Activated T-cell treated with anti-CD3 and anti-CD28 coated beads for 24 hours (primary cell): Measurements from ENCODE around the gene MTFMT.
"Not testable (repeated sequence)": the region's sequence is repeated elsewhere in the genome, so short reads cannot be mapped to it uniquely, and the experiment has no call there.

Source experiments
- DNase-seq: peaks from one replicate; pipeline ENCODE4 v3.0.0-alpha.2; 2020; ENCODE audit warnings: low read depth

Gene MTFMT

DNA sequence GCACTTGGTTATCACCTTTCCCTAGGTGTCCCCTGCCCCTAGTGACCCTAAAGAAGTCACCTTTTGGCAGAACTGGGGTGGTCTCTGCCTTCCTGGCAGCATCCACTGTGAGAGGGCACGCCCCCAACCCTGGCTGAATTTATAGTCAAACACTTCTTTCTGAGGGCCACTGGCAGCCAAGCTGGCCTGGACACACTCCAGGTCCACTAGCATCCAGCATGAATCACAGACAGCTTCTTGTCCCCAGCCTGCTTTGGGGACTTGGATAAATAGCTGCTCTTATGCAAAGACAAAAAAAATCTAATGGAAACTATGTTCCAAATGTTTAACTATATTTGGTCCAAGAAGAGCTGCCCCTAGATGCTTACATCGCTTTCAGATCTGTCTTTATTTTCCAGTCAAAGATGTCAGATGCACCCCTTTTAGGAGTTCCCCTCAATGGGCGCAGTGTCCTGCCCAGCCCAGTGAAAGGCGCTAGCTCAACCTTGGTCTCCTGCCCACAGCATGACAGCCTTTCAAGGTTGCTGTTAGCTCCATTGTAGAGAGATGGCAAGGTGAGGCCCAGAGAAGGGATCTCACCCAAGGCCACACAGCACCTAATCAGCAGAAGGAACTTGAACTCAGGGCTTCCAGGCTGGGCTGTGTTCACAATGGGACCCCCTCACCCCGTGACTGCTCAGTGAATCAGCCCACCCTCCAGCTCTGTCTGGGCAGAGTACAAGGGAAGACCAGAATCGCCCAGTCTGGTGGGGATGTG, 31.4 kb upstream of the MTFMT start:
- DNase-seq, result no peak

DNA sequence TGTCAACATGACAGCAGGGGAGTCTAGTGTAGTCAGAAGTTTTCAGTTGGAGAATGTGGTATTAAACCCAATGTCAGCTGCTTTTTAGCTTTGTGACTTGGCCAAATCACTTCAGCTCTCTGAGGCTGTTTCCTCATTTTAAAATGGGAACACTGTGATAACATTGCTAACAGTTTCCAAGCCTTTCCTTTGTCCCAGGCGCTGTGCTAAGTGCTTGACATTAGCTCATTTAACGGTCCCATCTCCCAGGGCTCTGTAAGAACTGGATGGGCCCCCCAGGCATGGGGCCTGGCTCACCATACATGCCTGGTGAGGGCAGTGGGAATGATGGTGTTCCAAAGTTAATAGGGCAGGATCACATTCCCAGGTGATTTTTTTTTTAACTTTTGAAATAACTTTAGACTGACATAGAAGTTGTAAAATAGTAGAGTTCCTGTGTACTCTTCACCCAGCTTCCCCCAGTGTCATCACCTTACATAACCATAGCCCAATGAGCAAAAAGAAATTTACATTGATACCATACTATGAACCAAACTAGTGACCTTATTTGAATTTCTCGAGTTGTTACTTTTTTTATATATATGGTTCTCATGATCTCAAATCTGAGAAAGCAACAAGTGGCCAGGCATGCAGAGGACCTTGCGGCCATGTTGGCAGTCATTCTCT, 30.6 kb upstream of the MTFMT start:
- DNase-seq, result no peak

GRCh38 chr15:65059369-65059750, 29.9 kb upstream of the MTFMT start:
- no peak for DNase-seq

- no peak for DNase-seq
Measured at GRCh38 chr15:65058394-65059368, 29.2 kb upstream of the MTFMT start.

GRCh38 chr15:65057549-65057940, 28.1 kb upstream of the MTFMT start:
- no peak for DNase-seq

DNA sequence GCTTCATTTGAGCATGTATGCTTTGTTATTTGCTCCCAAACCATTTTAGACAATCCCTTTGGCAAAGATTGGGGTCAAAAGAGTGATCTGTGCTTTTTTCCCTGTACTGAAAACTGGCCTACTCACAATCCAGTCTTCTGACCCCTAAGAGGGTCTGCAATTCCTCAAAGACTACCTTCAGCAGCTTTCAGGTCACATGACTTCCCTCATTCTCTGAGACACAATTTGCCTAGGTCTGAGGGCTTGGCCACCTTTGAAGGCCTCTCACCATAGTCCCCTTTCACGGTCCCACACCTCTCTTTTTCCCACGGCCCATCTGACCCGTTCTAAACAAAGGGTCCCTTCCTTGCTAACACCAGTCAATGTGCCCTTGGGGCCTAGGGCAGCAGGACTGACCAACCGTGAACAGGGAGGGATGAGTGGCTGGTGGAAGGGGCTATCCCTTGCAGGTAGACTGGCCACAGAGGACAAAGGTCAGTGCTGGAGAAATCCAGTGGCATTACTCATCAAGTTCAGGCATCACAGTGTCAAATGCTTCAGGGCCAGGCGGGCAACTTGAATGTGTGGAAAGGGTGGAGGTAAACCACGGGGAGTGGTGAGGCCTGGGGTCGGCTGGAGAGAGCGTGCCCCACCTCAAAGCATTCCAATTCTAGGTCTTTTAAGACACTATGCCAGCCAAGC, 27.6 kb upstream of the MTFMT start:
- no peak for DNase-seq

DNA sequence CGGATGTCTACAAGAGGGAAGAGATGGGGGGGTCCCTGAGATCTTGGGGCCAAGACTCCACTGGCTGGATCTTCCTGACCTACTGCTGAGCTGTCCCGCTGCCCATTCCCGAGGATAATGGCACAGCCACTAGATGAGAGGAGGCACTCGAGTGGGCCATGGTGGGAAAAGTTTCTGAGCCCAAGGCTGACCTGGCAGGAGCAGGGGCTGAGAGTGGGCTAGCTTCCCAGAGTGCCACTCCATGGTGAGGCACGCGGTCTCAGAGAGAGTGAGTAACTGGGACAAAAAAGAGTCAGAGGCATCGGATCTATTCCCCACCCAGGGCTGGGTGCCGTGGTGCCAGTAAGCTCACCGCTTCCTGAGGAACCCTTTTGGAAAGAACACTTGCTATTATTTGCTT, 26.7 kb upstream of the MTFMT start:
- no peak for DNase-seq

- DNase-seq, result no peak
Measured at GRCh38 chr15:65055201-65055870, 25.9 kb upstream of the MTFMT start.

DNA sequence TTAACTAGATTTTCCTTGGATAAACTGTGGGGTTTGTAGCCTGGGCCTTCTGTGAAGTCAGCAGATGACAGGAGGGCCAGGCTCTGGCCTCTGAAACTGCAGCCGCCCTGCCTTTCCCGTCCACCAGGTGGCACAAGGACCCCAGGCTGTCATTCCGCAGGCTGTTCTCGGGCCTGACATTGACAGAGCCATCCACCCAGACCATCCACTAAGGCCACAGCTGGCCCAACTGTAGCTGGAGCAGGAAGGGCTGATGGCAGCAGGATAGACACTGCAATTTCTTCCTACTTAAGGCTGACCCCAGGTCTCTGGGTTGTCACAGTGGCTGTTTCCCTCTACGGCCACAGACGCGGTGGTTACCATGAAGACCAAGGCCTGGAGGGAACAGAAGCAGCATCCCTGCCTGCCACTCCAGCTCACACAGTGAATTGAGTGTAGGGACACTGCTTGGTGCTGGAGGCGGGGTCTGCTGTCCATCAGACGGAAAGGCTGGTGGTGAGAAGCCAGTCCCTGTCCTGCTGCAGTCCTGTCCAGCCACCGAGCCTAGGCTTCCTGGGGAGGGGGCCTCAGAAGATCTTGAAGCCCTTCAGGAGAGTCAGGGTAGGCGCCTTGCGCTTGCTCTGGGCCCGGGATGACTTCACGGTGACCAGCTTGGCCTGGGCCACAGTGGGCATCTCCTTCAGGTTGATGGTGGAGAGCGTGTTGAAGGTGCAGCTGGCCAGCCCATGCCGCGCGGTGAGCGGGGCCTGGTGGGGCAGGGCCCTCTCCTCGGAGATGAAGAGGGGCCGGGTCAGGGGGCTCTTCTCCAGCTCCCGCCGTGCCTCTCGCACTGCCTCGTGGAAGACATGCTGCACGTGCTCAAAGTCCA, 25.1 kb upstream of the MTFMT start:
- DNase-seq, result peak; percentile 33

GRCh38 chr15:65052956-65053355, 23.5 kb upstream of the MTFMT start:
- DNase-seq, result no peak

DNA sequence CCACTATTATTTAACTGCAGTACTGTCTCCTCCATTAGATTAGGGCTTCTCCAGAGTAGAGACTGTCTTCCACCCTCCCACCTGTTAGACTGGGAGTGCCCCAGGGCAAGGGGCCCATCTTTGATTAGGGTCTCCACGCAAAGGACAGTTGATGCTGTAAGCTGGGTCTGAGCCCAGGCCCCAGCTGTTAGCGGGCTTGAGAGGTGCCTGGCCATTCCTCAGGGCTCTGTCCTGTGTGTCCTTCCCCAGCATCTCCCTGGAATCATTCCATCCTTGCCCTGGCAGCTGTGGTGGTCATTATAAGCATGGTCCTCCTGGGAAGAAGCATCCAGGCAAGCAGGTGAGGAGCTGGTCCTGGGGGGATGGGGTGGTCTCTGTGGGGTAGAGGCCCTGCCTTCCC, 21.8 kb upstream of the MTFMT start:
- no peak for DNase-seq

DNA sequence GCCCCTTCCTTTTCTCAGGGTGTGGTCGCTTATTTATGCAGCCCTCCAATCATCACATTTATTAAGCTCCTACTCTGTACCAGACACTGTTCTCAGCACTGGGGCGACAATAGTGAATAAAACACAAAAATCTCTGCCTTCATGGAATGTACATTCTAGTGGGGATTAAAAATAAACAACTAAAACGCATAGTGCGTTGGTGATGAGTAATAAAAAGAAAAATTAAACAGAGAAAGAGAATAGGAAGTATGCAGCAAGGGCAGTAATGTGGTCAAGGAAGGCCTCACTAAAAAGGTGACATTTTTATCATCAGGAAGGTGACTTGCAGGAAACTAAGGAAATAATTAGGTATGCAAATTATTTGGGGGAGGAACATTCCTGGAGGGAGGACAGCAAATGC, 20.8 kb upstream of the MTFMT start:
- DNase-seq, result no peak

- DNase-seq, result peak; percentile 83
Measured at GRCh38 chr15:65049418-65049840, 20.0 kb upstream of the MTFMT start.

DNA sequence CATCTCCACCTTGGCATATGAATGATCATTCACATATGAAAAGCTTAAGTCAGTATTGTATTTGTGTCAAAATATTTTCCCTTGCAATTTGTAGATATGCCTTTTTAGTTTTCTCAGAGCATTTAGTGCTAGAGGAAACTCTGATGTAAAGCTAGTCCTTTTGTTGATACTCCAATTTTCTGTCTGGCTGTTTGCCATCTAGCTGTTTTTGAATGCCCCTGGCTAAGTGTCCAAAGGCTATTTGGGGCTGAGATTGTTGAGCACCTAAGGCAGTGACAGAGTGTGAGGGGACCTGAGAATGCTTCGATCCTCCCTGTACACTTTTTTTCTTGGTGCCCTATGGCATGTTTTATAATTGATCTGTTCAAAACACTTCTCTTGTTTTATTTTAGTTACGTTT, 18.8 kb upstream of the MTFMT start:
- DNase-seq, result no peak

- no peak for DNase-seq
Measured at GRCh38 chr15:65044724-65045481, 15.5 kb upstream of the MTFMT start, which contains the start of gene SLC51B. Gene SLC51B, plus strand, starts transcription at chr15:65045387. Its CDS starts 4,618 bp downstream, at chr15:65050005.

DNA sequence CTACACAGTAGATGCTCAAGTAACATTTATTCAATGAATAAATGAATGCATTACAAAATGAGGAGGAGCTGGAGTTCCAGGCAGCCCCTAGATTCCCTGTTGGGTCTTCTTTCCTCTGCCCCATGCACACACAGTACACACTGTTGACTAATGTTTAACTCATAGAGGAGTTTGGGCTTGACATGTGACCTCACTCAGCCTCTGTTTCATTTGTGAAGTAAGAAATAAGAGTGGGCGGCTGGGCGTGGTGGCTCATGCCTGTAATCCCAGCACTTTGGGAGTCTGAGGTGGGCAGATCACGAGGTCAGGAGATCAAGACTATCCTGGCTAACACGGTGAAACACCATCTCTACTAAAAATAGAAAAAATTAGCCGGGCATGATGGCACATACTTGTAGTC, 14.8 kb upstream of the MTFMT start:
- DNase-seq, result not testable (repeated sequence)

DNA sequence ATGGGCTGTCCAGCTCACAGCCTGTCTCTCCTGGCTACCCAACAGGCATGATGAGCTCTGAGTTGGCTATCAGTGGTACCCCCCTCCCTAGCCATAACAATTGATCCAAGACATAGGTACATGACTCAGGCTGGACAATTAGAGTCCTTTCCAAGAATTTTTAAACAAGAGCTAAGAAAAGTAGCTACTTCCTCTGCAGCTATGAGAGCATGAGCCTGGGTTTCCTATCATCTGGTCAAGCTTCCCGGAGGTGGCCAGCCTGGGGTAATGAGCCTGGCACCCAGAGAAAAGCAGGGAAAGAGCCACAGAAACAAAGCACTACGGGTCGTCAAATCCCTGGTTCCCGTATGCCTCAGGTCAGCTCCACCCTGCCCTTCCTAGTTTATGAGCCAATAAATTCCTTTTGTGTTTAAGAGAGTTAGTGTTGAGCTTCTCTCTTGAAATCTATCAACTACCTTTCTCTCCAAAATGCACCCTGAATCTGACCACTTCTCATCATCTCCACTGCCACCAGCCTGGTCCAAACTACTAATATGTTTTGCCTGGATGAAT, 13.4 kb upstream of the MTFMT start:
- DNase-seq, result no peak

DNA sequence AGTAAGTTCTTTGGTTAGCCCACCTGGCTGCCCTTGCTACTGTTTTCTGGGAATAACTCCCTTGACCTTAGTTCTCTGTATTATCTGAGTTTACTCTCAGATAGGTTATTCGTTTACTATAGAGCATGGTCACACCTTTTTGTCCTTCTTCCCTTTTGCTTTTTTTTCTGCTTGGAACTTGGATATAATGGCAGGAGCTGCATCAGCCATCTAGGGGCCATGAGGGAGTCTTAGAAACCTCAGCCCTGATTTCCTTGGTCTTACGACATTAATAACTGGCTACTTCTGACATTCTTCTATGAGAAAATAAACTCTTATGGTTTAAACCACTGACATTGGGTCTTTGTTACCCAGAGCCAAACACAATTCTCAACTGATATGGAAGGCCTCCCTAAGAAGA, 12.3 kb upstream of the MTFMT start:
- no peak for DNase-seq

GRCh38 chr15:65040461-65040860, 11.0 kb upstream of the MTFMT start:
- no peak for DNase-seq
